NT2/D1 (cell line): ENCODE measurements around the gene NEUROD6.

Source experiments
- SUZ12 ChIP-seq: IDR thresholded peaks from 2 replicates; pipeline ENCODE4 v1.6.1; 2011; ENCODE audit not compliant: insufficient read length, insufficient read depth; ENCODE audit errors: extremely low read depth
- YY1 ChIP-seq: IDR thresholded peaks from 2 replicates; pipeline ENCODE4 v1.6.1; 2011; ENCODE audit not compliant: insufficient read length, insufficient read depth
- ZNF274 ChIP-seq: IDR thresholded peaks from 2 replicates; pipeline ENCODE4 v1.6.1; 2011; ENCODE audit warnings: mild to moderate bottlenecking, low read depth, low read length

GRCh38 chr7:31314781-31315180, 25.7 kb downstream of the NEUROD6 start:
- TF ChIP-seq ZNF274 (no peak), YY1 (no peak), SUZ12 (no peak)
